Trophoblast cell (in vitro differentiated cells and primary cell): Measurements from ENCODE around the gene LPP.
A peak's percentile ranks its signal among the peaks of the same experiment; 100 is the strongest.

Experiments
- DNase-seq, 2 donors: peaks; one replicate each; pipeline ENCODE4 v3.0.0-alpha.2; 2016
- H2AFZ ChIP-seq: 2 replicates; pipeline ENCODE4 v1.6.1; 2013; ENCODE audit warnings: low read length, moderate library complexity, mild to moderate bottlenecking; ENCODE audit not compliant: insufficient read depth, poor library complexity
- H2AK5ac ChIP-seq: 2 replicates; pipeline ENCODE4 v1.6.1; 2013; ENCODE audit warnings: mild to moderate bottlenecking, low read length
- H2BK120ac ChIP-seq: 2 replicates; pipeline ENCODE4 v1.6.1; 2013; ENCODE audit warnings: low read length, mild to moderate bottlenecking, moderate library complexity; ENCODE audit not compliant: insufficient read depth, poor library complexity
- H2BK12ac ChIP-seq: 2 replicates; pipeline ENCODE4 v1.6.1; 2013; ENCODE audit warnings: mild to moderate bottlenecking, low read length, moderate library complexity
- H2BK5ac ChIP-seq: 2 replicates; pipeline ENCODE4 v1.6.1; 2013; ENCODE audit warnings: low read length, low read depth, moderate library complexity, mild to moderate bottlenecking; ENCODE audit not compliant: poor library complexity
- H3K14ac ChIP-seq: 2 replicates; pipeline ENCODE4 v1.6.1; 2013; ENCODE audit warnings: mild to moderate bottlenecking, low read length
- H3K18ac ChIP-seq: 2 replicates; pipeline ENCODE4 v1.6.1; 2013; ENCODE audit warnings: mild to moderate bottlenecking, low read length
- H3K23ac ChIP-seq: 2 replicates; pipeline ENCODE4 v1.6.1; 2013; ENCODE audit warnings: low read length
- H3K27ac ChIP-seq: 2 replicates; pipeline ENCODE4 v1.5.1; 2013; ENCODE audit warnings: low read depth, mild to moderate bottlenecking, inconsistent platforms, low read length, moderate library complexity
- H3K27me3 ChIP-seq: 2 replicates; pipeline ENCODE4 v1.6.1; 2013; ENCODE audit warnings: inconsistent platforms, mild to moderate bottlenecking, low read length, moderate library complexity; ENCODE audit not compliant: insufficient read depth
- H3K36me3 ChIP-seq, 2 experiments: 1 replicate in 1 of 2; 2 replicates in 1 of 2; pipeline ENCODE4 v1.6.1; 2013; ENCODE audit warnings: low read length in 2 of 2, mild to moderate bottlenecking in 2 of 2, moderate library complexity in 1 of 2; ENCODE audit not compliant: insufficient read depth in 2 of 2, control insufficient read depth in 1 of 2
- H3K4ac ChIP-seq: 2 replicates; pipeline ENCODE4 v1.6.1; 2013; ENCODE audit warnings: low read depth, mild to moderate bottlenecking, low read length, moderate library complexity
- H3K4me1 ChIP-seq, 2 experiments: 1 replicate in 1 of 2; 2 replicates in 1 of 2; pipeline ENCODE4 v1.6.1; 2013; ENCODE audit warnings: low read length in 2 of 2, mild to moderate bottlenecking in 2 of 2, moderate library complexity in 1 of 2; ENCODE audit not compliant: insufficient read depth in 2 of 2, control insufficient read depth in 1 of 2
- H3K4me2 ChIP-seq: 2 replicates; pipeline ENCODE4 v1.6.1; 2013; ENCODE audit warnings: inconsistent platforms, mild to moderate bottlenecking, low read length, moderate library complexity
- H3K4me3 ChIP-seq: 2 replicates; pipeline ENCODE4 v1.5.1; 2013; ENCODE audit warnings: mild to moderate bottlenecking, low read depth, low read length, inconsistent platforms
- H3K79me1 ChIP-seq: one replicate; pipeline ENCODE4 v1.6.1; 2013; ENCODE audit warnings: low read length
- H3K79me2 ChIP-seq: 2 replicates; pipeline ENCODE4 v1.6.1; 2013; ENCODE audit warnings: low read length, mild to moderate bottlenecking; ENCODE audit not compliant: control insufficient read depth, insufficient read depth, poor library complexity
- H3K9ac ChIP-seq: 2 replicates; pipeline ENCODE4 v1.6.1; 2013; ENCODE audit warnings: mild to moderate bottlenecking, low read length
- H3K9me3 ChIP-seq: 2 replicates; pipeline ENCODE4 v1.6.1; 2013; ENCODE audit warnings: low read depth, mild to moderate bottlenecking, control low read depth, inconsistent platforms, low read length; ENCODE audit not compliant: insufficient read depth
- H4K12ac ChIP-seq: 2 replicates; pipeline ENCODE4 v1.6.1; 2013; ENCODE audit warnings: low read depth, mild to moderate bottlenecking, low read length, moderate library complexity
- H4K8ac ChIP-seq: 2 replicates; pipeline ENCODE4 v1.6.1; 2013; ENCODE audit warnings: low read depth, mild to moderate bottlenecking, low read length, moderate library complexity
- H4K91ac ChIP-seq: one replicate; pipeline ENCODE4 v1.6.1; 2013; ENCODE audit warnings: low read depth, mild to moderate bottlenecking, low read length, moderate library complexity
- WGBS: extraction: QIAGEN DNeasy Blood & Tissue Kit; methylation state at CpG from one replicate; pipeline ENCODE4 v1.1.7; 2013; ENCODE audit warnings: missing lambda C conversion rate; ENCODE audit not compliant: insufficient read length, insufficient coverage; ENCODE audit errors: extremely low coverage; 5-methylcytosine and 5-hydroxymethylcytosine counted together

LPP gene

DNA sequence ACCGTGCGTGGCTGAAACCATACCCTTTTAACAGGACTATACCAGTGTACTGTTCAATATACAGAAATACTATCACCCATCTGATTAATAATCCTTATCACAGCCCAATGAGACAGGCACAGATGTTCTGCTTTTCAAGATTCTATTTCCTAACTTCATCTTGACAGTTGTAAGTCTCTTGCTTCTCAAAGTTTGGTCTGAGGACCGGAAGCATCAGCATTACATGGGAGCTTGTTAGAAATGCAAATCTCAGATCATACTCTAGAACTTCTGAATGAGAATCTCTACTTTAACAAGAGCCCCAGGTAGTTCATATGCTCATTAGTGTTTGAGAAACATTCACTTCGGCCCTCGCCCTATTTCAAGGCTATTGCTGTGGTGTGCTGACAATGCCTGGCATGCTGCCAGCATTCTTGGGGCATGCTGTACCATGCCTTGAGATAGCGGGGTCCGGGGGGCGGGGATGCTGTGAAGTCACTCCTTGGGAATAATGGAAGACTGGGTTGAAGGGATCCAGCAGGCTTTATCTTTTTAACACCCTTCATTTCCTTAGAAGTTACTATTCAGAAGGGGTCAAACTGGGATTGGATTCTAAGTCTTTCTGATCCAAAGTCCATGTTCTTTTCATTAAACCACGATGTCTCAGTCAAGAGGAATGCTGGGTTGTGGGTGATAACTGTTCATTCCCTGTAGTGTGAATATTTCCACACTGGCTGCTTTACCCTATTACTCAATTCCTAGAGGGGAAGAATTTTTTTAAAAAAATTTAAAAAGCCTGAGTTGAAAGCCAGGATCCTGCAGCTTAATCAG is 194.7 kb downstream of the LPP start:
- Histone ChIP-seq H3K23ac (no peak overlapping the region), H3K9me3 (no peaks in the 10 kb centered on the region), H3K4me2 (no peak overlapping the region), H3K36me3 (no peaks in the 10 kb centered on the region), H2BK5ac (no peak overlapping the region), H3K79me2 (no peaks in the 10 kb centered on the region), H3K18ac (no peak overlapping the region), H3K14ac (no peak overlapping the region), H3K4me3 (no peak overlapping the region), H4K8ac (no peak overlapping the region), H2BK120ac (no peak overlapping the region), H4K91ac (no peak overlapping the region), H3K4ac (no peak overlapping the region), H3K27me3 (no peaks in the 10 kb centered on the region), H3K27ac (no peak overlapping the region), H2AFZ (no peak overlapping the region), H2AK5ac (no peak overlapping the region), H3K9ac (no peak overlapping the region), H2BK12ac (no peak overlapping the region), H4K12ac (no peak overlapping the region), H3K4me1 (peaks cover 2 to 7% of the 10 kb centered on the region in 2 experiments), H3K79me1 (no peaks in the 10 kb centered on the region)
- peak; percentile 36 to 80 for DNase-seq
- WGBS: no CpG with 5 or more reads among the region's 9 CpGs

DNA sequence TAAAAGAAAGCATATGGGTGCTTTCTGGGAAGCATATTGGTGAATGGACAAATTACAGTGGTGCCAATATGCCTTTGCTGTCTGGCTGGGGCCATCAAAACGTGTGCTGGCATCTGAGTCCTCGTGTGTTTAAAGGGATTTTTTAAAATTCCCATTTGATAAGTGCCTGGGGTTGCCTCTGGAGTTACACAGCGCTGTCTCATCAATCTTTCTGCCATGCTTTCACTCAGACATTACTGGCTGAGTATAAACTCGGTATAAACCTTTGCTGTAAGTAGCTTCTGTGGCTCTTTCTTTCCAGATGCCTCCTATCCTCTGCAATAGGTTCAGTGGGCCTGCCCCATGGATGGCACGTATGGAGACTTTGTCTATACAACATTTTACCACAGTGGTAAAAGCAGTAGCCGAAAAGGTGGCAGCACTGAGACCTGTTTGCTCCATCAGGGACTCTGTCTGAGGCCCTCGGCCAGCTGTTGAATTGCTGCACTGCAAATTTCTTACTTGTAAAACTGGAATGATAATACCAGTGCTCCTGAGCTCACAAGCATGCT is 195.5 kb downstream of the LPP start:
- no peak overlapping the region for H4K8ac ChIP-seq
- no peaks in the 10 kb centered on the region for H3K9me3 ChIP-seq
- no peak overlapping the region for H2AK5ac ChIP-seq
- H3K27me3 ChIP-seq: no peaks in the 10 kb centered on the region
- no peaks in the 10 kb centered on the region for H3K36me3 ChIP-seq
- H3K79me1 ChIP-seq: no peaks in the 10 kb centered on the region
- no peak overlapping the region for H3K4ac ChIP-seq
- H3K4me3 ChIP-seq: no peak overlapping the region
- H4K91ac ChIP-seq: no peak overlapping the region
- no peak overlapping the region for H3K4me2 ChIP-seq
- H2BK12ac ChIP-seq: no peak overlapping the region
- H3K79me2 ChIP-seq: no peaks in the 10 kb centered on the region
- no peak overlapping the region for H3K9ac ChIP-seq
- no peak overlapping the region for H2BK5ac ChIP-seq
- H3K14ac ChIP-seq: no peak overlapping the region
- no peak overlapping the region for H3K23ac ChIP-seq
- peaks cover 2 to 7% of the 10 kb centered on the region in 2 experiments for H3K4me1 ChIP-seq
- H2AFZ ChIP-seq: no peak overlapping the region
- no peak overlapping the region for H3K18ac ChIP-seq
- peak; percentile 17 to 55 for DNase-seq
- H4K12ac ChIP-seq: no peak overlapping the region
- WGBS: no CpG with 5 or more reads among the region's 7 CpGs
- H2BK120ac ChIP-seq: no peak overlapping the region
- H3K27ac ChIP-seq: peak overlapping the region; percentile 18

DNA sequence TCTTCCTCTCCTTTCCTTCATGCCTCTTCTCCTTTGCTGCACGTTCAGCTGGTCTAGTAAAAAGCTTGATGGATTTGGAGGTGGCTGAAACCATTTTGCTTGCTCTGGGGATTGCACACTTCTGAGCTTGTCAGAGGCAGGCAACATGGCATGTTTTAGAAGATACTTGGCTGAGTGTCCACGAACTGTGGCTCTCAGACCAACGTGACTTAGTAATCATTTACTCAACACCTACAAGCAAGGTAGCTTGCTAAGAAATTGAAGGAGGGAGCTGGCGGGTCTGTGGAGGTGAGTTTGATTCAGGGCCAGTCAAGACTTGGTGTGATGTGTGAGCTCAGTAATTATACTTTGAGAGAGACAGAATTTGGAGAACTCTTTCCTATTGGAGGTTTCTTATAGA is 196.0 kb downstream of the LPP start:
- H3K27me3 ChIP-seq: no peaks in the 10 kb centered on the region
- no peak overlapping the region for H3K9ac ChIP-seq
- H2AK5ac ChIP-seq: no peak overlapping the region
- no peaks in the 10 kb centered on the region for H3K9me3 ChIP-seq
- peak overlapping the region; percentile 8 for H3K18ac ChIP-seq
- no peak overlapping the region for H4K8ac ChIP-seq
- H3K27ac ChIP-seq: no peak overlapping the region
- no peaks in the 10 kb centered on the region for H3K79me2 ChIP-seq
- H2BK5ac ChIP-seq: no peak overlapping the region
- H3K14ac ChIP-seq: no peak overlapping the region
- no peak overlapping the region for H3K4me2 ChIP-seq
- no peak overlapping the region for H3K23ac ChIP-seq
- no peaks in the 10 kb centered on the region for H3K36me3 ChIP-seq
- WGBS: no CpG with 5 or more reads among the region's 4 CpGs
- no peak overlapping the region for H3K4me3 ChIP-seq
- H4K12ac ChIP-seq: no peak overlapping the region
- H3K4ac ChIP-seq: peak overlapping the region; percentile 52
- no peak overlapping the region for H2BK120ac ChIP-seq
- no peak overlapping the region for H4K91ac ChIP-seq
- no peak for DNase-seq
- H3K4me1 ChIP-seq: peaks cover 2 to 7% of the 10 kb centered on the region in 2 experiments
- H2AFZ ChIP-seq: no peak overlapping the region
- no peaks in the 10 kb centered on the region for H3K79me1 ChIP-seq
- no peak overlapping the region for H2BK12ac ChIP-seq

DNA sequence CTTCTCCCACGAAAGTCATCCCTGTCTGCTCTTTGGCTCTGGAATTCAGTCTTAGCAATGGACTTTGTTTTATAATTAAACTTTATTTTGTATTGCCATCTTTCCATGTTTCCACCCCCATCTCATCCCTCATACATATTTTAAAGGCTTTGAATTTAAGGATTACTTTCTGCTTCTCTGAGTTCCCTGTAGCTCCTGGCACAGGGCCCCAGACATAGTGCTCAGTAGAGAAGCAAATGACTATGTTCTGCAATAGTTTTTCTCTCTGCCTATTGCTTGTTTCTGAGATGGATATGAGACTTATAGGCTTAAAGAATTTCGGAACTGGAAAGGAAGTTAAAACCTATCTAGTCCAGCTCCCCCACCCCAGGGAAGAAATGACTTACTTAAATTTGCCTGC is 197.0 kb downstream of the LPP start:
- no peak overlapping the region for H4K91ac ChIP-seq
- H3K9ac ChIP-seq: no peak overlapping the region
- H4K8ac ChIP-seq: no peak overlapping the region
- H3K4me2 ChIP-seq: no peak overlapping the region
- H2AK5ac ChIP-seq: no peak overlapping the region
- no peaks in the 10 kb centered on the region for H3K79me1 ChIP-seq
- H3K4me3 ChIP-seq: no peak overlapping the region
- H2AFZ ChIP-seq: no peak overlapping the region
- H3K36me3 ChIP-seq: no peaks in the 10 kb centered on the region
- H3K27me3 ChIP-seq: no peaks in the 10 kb centered on the region
- H3K79me2 ChIP-seq: no peaks in the 10 kb centered on the region
- no peak overlapping the region for H3K4ac ChIP-seq
- no peak overlapping the region for H3K23ac ChIP-seq
- no peak overlapping the region for H3K18ac ChIP-seq
- no peaks in the 10 kb centered on the region for H3K9me3 ChIP-seq
- H3K14ac ChIP-seq: no peak overlapping the region
- no peak overlapping the region for H3K27ac ChIP-seq
- H4K12ac ChIP-seq: no peak overlapping the region
- WGBS: no CpG with 5 or more reads among the region's 2 CpGs
- H2BK5ac ChIP-seq: no peak overlapping the region
- H3K4me1 ChIP-seq: peaks cover 2 to 7% of the 10 kb centered on the region in 2 experiments
- no peak overlapping the region for H2BK12ac ChIP-seq
- no peak for DNase-seq
- H2BK120ac ChIP-seq: no peak overlapping the region
